Mesodermal cell (in vitro differentiated cells): ENCODE measurements around the gene RPF1.
"Not testable (repeated sequence)": the region's sequence is repeated elsewhere in the genome, so short reads cannot be mapped to it uniquely, and the experiment has no call there.

Experiments used
- H3K27ac ChIP-seq: 2 replicates; pipeline ENCODE4 v1.7.0; 2013; ENCODE audit warnings: mild to moderate bottlenecking, low read depth, low read length, moderate library complexity; ENCODE audit not compliant: severe bottlenecking
- H3K36me3 ChIP-seq: 2 replicates; pipeline ENCODE4 v1.7.1; 2013; ENCODE audit warnings: mild to moderate bottlenecking, low read length, moderate library complexity; ENCODE audit not compliant: control insufficient read depth, insufficient read depth
- H3K4me1 ChIP-seq: one replicate; pipeline ENCODE4 v1.7.1; 2013; ENCODE audit warnings: mild to moderate bottlenecking, low read length; ENCODE audit not compliant: insufficient read depth, control insufficient read depth, poor library complexity, severe bottlenecking
- H3K4me3 ChIP-seq: 2 replicates; pipeline ENCODE4 v1.7.0; 2013; ENCODE audit warnings: low read length, control low read depth, mild to moderate bottlenecking; ENCODE audit not compliant: insufficient read depth, poor library complexity, severe bottlenecking; ENCODE audit errors: extremely low read depth
- H3K9me3 ChIP-seq: 2 replicates; pipeline ENCODE4 v1.7.1; 2013; ENCODE audit warnings: mild to moderate bottlenecking, low read length, moderate library complexity; ENCODE audit not compliant: control insufficient read depth
- whole genome bisulfite sequencing, 2 experiments: methylation state at CpG; one replicate each; pipeline ENCODE4 v1.1.5; 2013; ENCODE audit warnings: missing lambda C conversion rate in 2 of 2; ENCODE audit not compliant: insufficient coverage in 2 of 2; 5-methylcytosine and 5-hydroxymethylcytosine counted together

RPF1 gene

DNA sequence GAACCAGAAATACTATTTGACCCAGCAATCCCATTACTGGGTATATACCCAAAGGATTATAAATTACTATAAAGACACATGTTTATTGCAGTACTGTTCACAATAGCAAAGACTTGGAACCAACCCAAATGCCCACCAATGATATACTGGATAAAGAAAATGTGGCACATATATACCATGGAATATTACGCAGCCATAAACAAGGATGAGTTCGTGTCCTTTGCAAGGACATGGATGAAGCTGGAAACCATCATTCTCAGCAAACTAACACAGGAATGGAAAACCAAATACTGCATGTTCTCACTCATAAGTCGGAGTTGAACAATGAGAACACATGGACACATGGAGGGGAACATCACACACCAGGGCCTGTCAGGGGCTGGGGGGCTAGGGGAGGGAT lies 30.4 kb upstream of the RPF1 start:
- not testable (repeated sequence) for H3K36me3 ChIP-seq, H3K4me3 ChIP-seq
- 83 to 100% methylated on average over 1 to 2 of the region's 3 CpGs for WGBS, 2 experiments

DNA sequence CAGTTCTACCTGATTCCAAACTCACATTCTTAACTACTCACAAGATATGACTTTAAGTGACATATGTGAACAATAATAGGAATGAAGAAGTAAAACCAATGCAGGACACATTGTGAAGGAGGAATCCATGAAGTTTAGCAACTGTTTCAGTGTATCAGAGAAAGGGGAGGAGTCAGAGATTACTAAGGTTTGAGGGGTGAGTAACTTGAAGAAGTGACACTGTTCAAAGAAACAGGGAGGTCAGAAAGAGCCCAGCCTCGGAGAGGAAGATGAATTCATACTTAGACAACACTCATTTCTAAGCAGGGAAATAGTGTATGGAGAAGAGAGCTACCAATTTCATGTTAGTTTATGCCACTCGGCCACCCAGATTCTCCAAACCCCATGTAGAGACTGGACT lies 28.2 kb upstream of the RPF1 start:
- Histone ChIP-seq H3K9me3 (no peaks in the 10 kb centered on the region), H3K4me3 (no peak overlapping the region), H3K36me3 (no peaks in the 10 kb centered on the region), H3K4me1 (no peaks in the 10 kb centered on the region), H3K27ac (no peak overlapping the region)
- WGBS, 2 experiments, result no CpG with 5 or more reads among the region's 2 CpGs

More for the DNA sequence above, 30.4 kb upstream of the RPF1 start:
- H3K4me1 ChIP-seq, H3K9me3 ChIP-seq, H3K27ac ChIP-seq: not testable (repeated sequence)

DNA sequence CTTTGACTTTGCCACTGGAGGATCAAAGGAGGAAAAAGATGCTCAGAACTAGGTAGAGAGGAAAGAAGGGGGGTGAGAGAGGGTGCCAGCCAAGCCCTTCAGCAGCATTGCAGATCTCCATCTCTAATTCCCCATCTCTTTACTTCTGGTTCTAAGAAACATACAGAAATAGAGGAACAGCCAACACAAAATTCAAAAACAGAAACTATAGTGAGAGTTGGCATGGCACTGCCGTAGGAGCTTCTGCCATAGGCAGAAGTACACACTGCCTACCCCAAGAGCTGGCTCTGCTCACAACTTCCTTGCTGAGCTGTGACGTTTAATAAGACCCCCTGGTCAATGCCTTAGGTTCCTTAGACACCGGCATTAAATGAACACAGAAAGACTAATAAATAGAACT lies 26.6 kb upstream of the RPF1 start:
- Histone ChIP-seq H3K4me3 (no peak overlapping the region), H3K27ac (no peak overlapping the region), H3K4me1 (no peaks in the 10 kb centered on the region), H3K9me3 (no peaks in the 10 kb centered on the region), H3K36me3 (no peaks in the 10 kb centered on the region)
- 36 to 67% methylated on average over 1 to 2 of the region's 3 CpGs for WGBS, 2 experiments

DNA sequence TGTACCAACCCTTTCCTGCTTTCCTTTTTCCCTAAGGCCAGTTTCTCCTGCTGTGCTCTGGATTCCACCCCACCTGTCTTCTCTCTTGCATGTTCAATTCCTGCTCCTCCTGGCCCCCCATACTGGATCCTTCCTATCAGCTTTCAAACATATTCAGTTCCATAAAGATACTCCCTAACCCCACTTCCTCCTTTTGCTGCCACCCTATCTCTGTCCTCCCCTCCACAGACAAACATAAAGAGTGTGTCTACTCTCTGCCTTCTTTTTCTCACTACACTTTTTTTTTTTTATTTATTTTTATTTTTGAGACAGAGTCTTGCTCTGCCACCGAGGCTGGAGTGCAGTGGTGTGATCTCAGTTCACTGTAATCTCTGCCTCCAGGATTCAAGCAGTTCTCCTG lies 16.9 kb upstream of the RPF1 start:
- H3K9me3 ChIP-seq, result no peaks in the 10 kb centered on the region
- no peaks in the 10 kb centered on the region for H3K4me1 ChIP-seq
- H3K4me3 ChIP-seq, result no peak overlapping the region
- no peaks in the 10 kb centered on the region for H3K36me3 ChIP-seq
- no peak overlapping the region for H3K27ac ChIP-seq
- 67% methylated on average over 1 of the region's 1 CpG; no CpG with 5 or more reads in 1 of the 2 experiments for WGBS, 2 experiments

DNA sequence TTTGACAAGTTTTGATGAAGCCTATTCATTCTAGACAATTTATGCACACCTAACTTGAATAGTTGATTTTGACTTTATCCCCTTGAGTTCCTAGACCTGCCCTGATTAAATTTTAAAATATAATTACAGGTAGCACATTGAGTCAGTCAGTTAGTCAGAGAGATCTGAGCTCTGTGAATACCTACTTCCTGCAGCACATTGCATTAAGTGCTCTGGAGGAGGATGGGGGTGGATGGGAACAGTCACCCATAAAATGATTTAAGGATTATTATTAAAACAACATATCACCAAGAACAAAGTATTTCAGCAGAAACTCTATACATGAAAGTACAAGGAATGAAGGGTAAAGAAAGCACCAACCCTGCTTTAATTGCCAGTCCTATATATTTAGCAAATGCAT lies 11.8 kb upstream of the RPF1 start:
- Histone ChIP-seq H3K27ac (no peak overlapping the region), H3K36me3 (no peaks in the 10 kb centered on the region), H3K4me1 (no peaks in the 10 kb centered on the region), H3K9me3 (no peaks in the 10 kb centered on the region), H3K4me3 (no peak overlapping the region)

DNA sequence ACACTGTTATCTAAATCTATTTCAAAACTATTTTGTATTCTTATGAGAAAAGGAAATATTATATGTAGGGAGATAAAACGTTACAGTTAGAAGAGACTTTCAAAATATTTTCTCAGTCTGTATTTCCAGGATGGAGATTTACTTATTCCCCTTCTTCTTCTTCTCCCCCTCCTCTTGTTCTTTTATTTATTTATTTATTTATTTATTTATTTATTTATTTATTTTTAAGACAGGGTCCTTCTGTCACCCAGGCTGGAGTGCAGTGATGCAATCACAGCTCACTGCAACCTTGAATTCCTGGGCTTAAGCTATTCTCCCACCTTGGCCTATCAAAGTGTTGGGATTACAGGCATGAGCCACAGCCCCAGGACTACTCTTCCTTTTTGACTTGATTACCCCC lies 2.8 kb upstream of the RPF1 start:
- peaks cover 13% of the 10 kb centered on the region for H3K9me3 ChIP-seq
- H3K4me3 ChIP-seq, result no peak overlapping the region
- WGBS, 2 experiments, result no CpG with 5 or more reads among the region's 1 CpG
- no peaks in the 10 kb centered on the region for H3K4me1 ChIP-seq
- H3K36me3 ChIP-seq, result no peaks in the 10 kb centered on the region
- no peak overlapping the region for H3K27ac ChIP-seq

DNA sequence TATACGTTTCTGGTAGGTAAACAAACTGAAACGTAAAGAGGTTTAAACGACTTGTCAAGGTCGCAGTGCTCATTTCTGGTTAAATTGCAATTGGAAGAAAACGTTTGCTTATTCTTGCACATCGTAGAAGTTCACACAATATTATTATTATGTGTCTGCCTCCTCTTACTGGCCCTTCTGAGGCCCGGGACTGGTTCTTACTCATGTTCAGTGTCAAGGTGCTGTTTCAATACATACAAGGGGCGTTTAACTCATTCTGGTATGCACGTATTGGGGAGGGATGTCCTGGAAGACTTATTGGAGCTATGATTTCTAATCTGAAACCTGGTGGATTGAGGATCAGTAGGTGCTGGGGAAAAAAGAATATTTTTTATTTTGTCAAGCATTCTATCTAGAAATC lies 932 bp downstream of the RPF1 start:
- H3K4me1 ChIP-seq, result no peaks in the 10 kb centered on the region
- H3K36me3 ChIP-seq, result peaks cover 24% of the 10 kb centered on the region
- peak overlapping the region; percentile 76 for H3K4me3 ChIP-seq
- H3K9me3 ChIP-seq, result peaks cover 13% of the 10 kb centered on the region
- whole genome bisulfite sequencing, 2 experiments, result 10 to 17% methylated on average over 3 to 8 of the region's 9 CpGs
- no peak overlapping the region for H3K27ac ChIP-seq

DNA sequence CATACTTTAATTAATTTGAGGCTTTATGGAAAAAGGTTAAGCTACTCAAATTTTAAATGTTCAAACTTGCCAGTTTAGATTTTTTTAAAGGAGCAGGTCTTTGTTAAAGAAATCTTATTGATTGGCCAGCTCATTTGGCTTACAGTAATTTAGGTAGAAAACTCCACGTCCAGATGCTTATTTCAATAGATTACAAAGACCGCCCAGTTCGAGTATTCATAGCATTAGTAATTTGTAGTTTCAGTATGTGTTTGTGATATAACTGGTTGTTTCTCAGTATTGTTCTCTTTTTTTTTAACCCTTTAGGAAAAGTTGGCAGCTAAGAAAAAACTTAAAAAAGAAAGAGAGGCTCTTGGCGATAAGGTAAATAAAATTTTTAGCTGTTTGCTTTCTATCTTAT lies 1.6 kb downstream of the RPF1 start:
- Histone ChIP-seq H3K9me3 (peaks cover 13% of the 10 kb centered on the region), H3K4me3 (peak overlapping the region; percentile 76), H3K27ac (no peak overlapping the region), H3K4me1 (no peaks in the 10 kb centered on the region), H3K36me3 (peaks cover 31% of the 10 kb centered on the region)
- 100% methylated on average over 2 of the region's 4 CpGs; no CpG with 5 or more reads in 1 of the 2 experiments for WGBS, 2 experiments

DNA sequence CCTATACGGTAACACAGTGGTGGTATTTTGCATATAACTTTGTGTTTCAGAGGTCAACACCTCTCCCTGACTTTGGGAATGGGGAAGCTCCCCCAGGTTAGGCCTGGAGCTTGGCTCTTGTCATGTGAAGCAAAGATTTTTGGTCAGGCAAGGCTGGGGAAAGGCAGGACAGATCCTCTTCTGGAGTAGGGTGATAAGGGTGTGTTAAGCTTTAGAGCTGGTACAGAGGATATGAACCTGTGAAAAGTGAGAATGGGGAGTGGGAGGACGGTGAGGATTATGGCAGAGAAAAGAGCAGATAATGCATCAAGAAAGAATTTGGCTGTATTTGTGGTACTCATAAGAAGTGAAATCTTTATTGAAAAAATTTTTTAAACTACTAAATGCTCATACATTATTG lies 2.3 kb downstream of the RPF1 start:
- no peak overlapping the region for H3K27ac ChIP-seq
- peaks cover 13% of the 10 kb centered on the region for H3K9me3 ChIP-seq
- H3K4me3 ChIP-seq, result no peak overlapping the region
- no peaks in the 10 kb centered on the region for H3K4me1 ChIP-seq
- 100% methylated on average over 1 of the region's 2 CpGs; no CpG with 5 or more reads in 1 of the 2 experiments for WGBS, 2 experiments
- H3K36me3 ChIP-seq, result peaks cover 36% of the 10 kb centered on the region

DNA sequence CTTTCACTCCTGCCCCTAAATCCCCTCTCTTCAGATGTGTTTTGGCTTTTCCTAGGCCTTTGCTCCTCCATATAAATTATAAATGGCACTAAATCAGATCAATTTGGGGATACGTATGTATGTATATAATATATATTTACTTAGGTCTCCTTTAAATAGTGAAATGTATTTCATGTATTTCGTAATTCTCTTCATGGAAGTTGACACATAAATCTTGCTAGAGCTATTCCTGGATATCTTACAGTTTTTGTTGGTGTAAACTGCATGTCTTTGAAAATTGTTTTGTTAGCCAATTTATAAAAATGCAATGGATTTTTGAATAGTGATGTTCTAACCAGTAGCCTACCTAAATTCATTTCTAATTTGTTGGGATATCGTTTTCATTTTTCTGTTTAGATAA lies 9.0 kb downstream of the RPF1 start:
- Histone ChIP-seq H3K4me1 (no peaks in the 10 kb centered on the region), H3K36me3 (peaks cover 63% of the 10 kb centered on the region), H3K4me3 (no peak overlapping the region), H3K27ac (no peak overlapping the region), H3K9me3 (no peaks in the 10 kb centered on the region)
- WGBS, 2 experiments, result no CpG with 5 or more reads among the region's 3 CpGs

DNA sequence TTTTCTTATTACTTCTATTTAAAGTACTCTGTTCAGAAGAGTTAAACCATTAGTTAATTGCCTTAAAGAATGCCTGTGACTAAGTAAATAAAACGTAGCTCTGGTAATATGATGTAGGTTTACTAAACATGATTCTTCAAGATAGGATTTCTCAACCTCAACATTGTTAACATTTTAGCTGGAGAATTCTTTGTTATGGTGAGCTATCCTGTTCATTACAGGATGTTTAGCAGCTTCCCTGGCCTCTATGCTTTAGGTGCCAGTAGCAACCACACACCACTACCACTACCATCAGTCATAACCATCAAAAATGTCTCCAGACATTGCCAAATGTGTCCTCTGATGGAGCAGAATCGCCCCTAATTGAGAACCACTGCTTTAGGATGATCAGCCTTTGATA lies 10.7 kb downstream of the RPF1 start:
- H3K9me3 ChIP-seq, result no peaks in the 10 kb centered on the region
- peaks cover 59% of the 10 kb centered on the region for H3K36me3 ChIP-seq
- H3K4me3 ChIP-seq, result no peak overlapping the region
- no peaks in the 10 kb centered on the region for H3K4me1 ChIP-seq
- H3K27ac ChIP-seq, result no peak overlapping the region
- 100% methylated on average over 1 of the region's 2 CpGs; no CpG with 5 or more reads in 1 of the 2 experiments for WGBS, 2 experiments

DNA sequence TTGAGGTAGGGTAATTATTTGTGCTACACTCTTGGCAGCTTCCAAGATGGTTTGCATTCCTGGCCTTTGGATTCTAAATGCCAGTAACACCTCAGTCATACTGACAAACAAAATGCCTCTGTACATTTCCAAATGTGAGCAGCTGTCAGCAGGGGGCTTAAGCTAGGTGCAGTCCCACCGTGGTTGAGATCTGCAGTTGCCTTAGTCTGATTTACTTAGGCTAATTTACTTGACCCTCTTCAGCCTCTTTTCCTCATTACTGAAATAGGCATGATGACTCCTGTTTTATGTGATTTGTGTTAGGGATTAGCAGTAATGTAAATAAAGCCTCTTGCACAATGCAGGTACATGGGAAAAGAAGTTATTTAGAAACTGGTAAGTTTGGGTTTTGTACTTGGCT lies 13.7 kb downstream of the RPF1 start:
- Histone ChIP-seq H3K4me1 (no peaks in the 10 kb centered on the region), H3K9me3 (no peaks in the 10 kb centered on the region), H3K36me3 (peaks cover 64% of the 10 kb centered on the region), H3K27ac (no peak overlapping the region), H3K4me3 (no peak overlapping the region)
- WGBS, 2 experiments, result no CpG with 5 or more reads among the region's 1 CpG
